Panc1 (cell line): ENCODE data around the gene CCM2.

Experiments used
- POLR2AphosphoS5 ChIP-seq: IDR thresholded peaks from 2 replicates; pipeline ENCODE4 v1.6.1; 2012; ENCODE audit warnings: mild to moderate bottlenecking, low read depth, low read length, moderate library complexity
- SIN3A ChIP-seq: IDR thresholded peaks from 2 replicates; pipeline ENCODE4 v1.6.1; 2012; ENCODE audit warnings: low read depth, mild to moderate bottlenecking, low read length, moderate library complexity, borderline replicate concordance; ENCODE audit not compliant: insufficient read depth
- TCF7L2 ChIP-seq: IDR thresholded peaks from 2 replicates; pipeline ENCODE4 v1.6.1; 2011; ENCODE audit warnings: mild to moderate bottlenecking, low read depth, low read length, inconsistent platforms
- TF ChIP-seq, protein P1 (sequence below): fragments of 450-650 bp; IDR thresholded peaks from 2 replicates; pipeline ENCODE4 v1.5.1; 2017; ENCODE audit warnings: mild to moderate bottlenecking
- TF ChIP-seq, protein P2 (sequence below), 2 experiments: IDR thresholded peaks; 2 replicates each; pipeline ENCODE4 v1.6.1; 2011 to 2012; ENCODE audit warnings: low read depth in 2 of 2, control low read depth in 1 of 2, low read length in 1 of 2, mild to moderate bottlenecking in 1 of 2, moderate library complexity in 1 of 2; ENCODE audit not compliant: insufficient read depth in 1 of 2

GRCh38 chr7:45039106-45039505 is 39.1 kb downstream of the CCM2 start:
- TF ChIP-seq, protein P1, sequence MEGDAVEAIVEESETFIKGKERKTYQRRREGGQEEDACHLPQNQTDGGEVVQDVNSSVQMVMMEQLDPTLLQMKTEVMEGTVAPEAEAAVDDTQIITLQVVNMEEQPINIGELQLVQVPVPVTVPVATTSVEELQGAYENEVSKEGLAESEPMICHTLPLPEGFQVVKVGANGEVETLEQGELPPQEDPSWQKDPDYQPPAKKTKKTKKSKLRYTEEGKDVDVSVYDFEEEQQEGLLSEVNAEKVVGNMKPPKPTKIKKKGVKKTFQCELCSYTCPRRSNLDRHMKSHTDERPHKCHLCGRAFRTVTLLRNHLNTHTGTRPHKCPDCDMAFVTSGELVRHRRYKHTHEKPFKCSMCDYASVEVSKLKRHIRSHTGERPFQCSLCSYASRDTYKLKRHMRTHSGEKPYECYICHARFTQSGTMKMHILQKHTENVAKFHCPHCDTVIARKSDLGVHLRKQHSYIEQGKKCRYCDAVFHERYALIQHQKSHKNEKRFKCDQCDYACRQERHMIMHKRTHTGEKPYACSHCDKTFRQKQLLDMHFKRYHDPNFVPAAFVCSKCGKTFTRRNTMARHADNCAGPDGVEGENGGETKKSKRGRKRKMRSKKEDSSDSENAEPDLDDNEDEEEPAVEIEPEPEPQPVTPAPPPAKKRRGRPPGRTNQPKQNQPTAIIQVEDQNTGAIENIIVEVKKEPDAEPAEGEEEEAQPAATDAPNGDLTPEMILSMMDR = no peak
- TF ChIP-seq SIN3A (no peak), POLR2AphosphoS5 (no peak), TCF7L2 (no peak)
- TF ChIP-seq, protein P2, sequence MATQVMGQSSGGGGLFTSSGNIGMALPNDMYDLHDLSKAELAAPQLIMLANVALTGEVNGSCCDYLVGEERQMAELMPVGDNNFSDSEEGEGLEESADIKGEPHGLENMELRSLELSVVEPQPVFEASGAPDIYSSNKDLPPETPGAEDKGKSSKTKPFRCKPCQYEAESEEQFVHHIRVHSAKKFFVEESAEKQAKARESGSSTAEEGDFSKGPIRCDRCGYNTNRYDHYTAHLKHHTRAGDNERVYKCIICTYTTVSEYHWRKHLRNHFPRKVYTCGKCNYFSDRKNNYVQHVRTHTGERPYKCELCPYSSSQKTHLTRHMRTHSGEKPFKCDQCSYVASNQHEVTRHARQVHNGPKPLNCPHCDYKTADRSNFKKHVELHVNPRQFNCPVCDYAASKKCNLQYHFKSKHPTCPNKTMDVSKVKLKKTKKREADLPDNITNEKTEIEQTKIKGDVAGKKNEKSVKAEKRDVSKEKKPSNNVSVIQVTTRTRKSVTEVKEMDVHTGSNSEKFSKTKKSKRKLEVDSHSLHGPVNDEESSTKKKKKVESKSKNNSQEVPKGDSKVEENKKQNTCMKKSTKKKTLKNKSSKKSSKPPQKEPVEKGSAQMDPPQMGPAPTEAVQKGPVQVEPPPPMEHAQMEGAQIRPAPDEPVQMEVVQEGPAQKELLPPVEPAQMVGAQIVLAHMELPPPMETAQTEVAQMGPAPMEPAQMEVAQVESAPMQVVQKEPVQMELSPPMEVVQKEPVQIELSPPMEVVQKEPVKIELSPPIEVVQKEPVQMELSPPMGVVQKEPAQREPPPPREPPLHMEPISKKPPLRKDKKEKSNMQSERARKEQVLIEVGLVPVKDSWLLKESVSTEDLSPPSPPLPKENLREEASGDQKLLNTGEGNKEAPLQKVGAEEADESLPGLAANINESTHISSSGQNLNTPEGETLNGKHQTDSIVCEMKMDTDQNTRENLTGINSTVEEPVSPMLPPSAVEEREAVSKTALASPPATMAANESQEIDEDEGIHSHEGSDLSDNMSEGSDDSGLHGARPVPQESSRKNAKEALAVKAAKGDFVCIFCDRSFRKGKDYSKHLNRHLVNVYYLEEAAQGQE (IDR thresholded peaks at IDR 0.05; ENCODE audit: insufficient read depth in 1 of 2, low read depth in 2 of 2, low read length in 1 of 2) = no peak
